ENCODE data around the gene FOXR2.

The FOXR2 gene, protein sequence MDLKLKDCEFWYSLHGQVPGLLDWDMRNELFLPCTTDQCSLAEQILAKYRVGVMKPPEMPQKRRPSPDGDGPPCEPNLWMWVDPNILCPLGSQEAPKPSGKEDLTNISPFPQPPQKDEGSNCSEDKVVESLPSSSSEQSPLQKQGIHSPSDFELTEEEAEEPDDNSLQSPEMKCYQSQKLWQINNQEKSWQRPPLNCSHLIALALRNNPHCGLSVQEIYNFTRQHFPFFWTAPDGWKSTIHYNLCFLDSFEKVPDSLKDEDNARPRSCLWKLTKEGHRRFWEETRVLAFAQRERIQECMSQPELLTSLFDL

GRCh38 chrX:55623100-55623499 is at the start of gene FOXR2:
Gene FOXR2, plus strand, starts transcription at chrX:55623400. Its CDS starts 312 bp downstream, at chrX:55623712.
- DNase-seq (ENCODE audit: low read depth in 2 of 2): no peak

GRCh38 chrX:55579115-55579514 is 44.1 kb upstream of the FOXR2 start:
- DNase-seq (ENCODE audit: low read depth in 2 of 2): no peak

- DNase-seq (ENCODE audit: low read depth in 2 of 2): no peak
Measured at GRCh38 chrX:55582447-55582846, 40.8 kb upstream of the FOXR2 start.

DNA sequence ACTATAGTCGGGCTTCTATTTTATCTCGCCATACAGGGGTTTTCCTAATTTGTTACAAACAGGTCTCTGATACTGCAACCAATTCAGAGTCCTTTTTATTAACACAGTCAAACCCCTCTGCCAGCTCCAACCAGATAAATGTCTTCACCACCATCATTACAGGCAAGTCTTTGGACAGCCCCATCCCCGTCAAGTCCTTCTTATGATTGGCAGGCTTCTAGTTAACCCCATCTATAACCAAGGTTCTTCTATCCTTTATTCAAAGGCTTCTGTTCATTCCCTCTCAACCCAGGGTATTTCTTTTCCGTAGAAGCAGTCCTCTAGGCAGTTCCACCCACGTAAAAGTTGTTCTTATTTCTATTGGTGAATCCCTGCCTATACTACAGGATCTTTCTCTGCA is 29.9 kb upstream of the FOXR2 start:
- DNase-seq (ENCODE audit: low read depth in 2 of 2): no peak

DNA sequence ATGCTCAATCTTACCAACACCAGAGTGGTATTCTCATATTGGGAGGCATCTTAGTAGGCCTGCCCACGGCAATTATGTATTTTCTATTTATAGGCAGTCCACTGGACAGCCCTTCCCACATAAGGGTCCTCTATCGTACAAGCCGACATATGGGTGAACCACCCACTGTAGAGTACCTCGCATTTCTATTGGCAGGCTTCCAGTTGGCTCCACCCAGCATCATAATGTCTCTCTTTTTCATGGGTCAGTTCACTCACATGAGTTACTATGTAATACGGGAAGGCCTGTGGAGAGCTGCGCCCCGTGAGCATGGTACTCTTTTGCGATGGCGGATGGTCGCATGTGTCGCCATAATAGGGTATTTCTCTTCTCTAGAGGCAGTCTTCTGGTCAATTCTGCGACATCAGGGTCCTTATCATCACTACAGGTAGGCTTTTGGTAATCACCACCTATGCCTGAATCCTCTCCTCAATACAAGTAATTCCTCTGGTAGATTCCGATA is 29.4 kb upstream of the FOXR2 start:
- DNase-seq (ENCODE audit: low read depth in 2 of 2): no peak

GRCh38 chrX:55598333-55598732 is 24.9 kb upstream of the FOXR2 start:
- DNase-seq (ENCODE audit: low read depth in 2 of 2): no peak

- no peak for DNase-seq (ENCODE audit: low read depth in 2 of 2)
Measured at GRCh38 chrX:55619547-55619946, 3.7 kb upstream of the FOXR2 start.

DNA sequence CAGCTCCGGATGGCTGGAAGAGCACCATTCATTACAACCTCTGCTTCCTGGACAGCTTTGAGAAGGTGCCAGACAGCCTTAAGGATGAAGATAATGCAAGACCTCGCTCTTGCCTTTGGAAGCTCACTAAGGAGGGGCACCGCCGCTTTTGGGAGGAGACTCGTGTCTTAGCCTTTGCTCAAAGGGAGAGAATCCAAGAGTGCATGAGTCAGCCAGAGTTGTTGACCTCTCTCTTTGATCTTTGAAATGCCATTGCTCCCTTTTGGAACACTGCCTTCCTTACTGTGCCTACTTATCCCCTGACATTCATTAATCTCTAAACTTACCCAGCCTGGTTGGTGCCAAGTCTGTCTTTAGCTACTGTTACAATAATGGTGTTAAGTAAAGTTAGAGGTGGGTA is 1.2 kb downstream of the FOXR2 start:
- no peak for DNase-seq (ENCODE audit: low read depth in 2 of 2)

DNA sequence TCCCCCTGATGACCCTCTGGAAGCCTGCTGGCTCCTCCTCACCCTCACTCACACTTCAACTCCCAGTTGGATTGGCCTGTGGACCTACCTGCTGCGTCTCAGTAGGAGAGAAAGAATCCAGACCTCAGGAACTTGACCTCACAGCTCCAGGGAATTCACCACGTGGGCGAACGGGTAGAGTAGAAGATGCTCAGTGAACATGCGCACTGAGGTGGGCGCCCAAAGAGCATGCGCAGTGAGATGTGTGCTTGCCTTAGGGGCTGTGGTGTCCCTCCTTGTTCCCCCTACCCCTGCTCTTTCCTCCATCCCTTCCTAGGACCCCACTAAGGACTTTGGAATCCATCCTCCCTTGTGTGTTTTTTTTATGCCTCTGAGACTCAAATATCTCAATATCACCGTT is 12.9 kb downstream of the FOXR2 start:
- DNase-seq (ENCODE audit: low read depth in 2 of 2): no peak

DNA sequence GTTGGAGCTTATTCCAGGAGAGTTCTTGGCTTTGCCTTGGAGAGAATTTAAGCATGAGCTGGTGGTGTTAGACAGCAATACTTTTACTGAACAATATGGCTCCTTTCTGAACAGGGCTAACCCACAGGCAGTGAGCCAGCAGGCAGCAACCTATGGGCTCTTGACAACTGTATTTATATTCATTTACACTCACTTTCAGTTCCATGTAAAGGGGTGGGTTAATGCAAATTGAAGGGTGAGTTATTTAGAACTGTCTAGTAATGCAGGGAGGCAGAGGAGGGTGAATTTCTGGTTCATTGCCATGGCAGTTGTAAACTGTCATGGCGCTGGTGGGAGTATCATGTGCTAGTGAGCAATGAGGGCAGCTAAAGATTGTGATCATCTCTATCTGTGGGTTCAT is 15.7 kb downstream of the FOXR2 start:
- no peak for DNase-seq (ENCODE audit: low read depth in 2 of 2)

DNA sequence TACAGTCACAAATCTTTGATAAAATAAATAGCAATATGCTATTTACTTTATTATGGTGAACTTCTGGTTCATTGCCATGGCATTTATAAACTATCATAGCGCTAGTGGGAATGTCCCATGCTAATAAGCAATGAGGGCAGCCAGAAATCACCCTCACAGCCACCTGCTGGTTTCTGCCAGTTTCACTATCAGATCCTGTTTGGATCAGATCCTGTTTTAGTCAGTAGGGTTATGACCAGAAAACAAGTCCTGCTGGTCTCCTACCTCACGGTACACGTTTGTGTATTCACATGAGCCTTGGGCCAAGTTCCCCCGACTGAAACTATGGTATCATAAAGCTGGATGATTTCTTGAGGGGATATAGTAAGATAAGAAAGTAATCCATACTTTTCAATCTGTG is 17.7 kb downstream of the FOXR2 start:
- DNase-seq (ENCODE audit: low read depth in 2 of 2): no peak

DNA sequence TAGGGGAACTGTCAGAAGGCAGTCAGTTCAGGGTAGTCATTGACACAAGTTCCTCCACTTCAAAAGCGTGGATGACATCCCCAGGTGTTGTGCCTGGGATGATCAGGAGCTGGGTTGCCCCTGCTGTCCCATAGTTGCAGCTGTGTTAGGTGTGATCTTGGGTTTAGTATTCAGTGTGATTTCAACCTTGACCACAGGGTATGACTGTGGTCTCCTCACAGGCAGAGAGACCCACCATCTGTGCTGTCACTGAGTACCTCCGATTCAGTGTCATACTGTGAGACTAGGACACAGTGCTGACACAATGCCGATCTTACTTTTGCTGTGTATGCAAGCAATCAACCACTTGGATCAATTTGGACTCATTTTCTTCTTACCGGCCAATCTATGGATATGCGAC is 25.2 kb downstream of the FOXR2 start:
- no peak for DNase-seq (ENCODE audit: low read depth in 2 of 2)

- DNase-seq (ENCODE audit: low read depth in 2 of 2): no peak
Measured at GRCh38 chrX:55659931-55660330, 36.7 kb downstream of the FOXR2 start.

DNA sequence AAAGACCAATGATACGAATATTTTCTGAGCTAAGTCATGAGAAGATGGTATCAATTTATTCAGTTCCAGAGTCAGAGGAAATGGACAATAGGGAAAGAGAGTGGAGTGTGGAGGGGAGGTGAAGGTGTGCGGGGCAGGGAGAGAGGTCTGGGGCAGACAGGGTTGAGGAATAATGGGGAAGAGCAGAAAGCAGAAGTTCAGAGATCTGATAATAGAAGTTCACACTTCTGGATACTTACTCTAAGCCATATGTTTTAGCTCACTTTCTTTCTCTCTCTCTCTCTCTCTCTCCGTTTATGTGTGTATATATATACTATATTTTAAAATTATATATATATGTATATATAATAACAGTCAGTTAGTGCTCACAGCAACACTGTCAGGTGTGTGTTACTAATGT is 40.4 kb downstream of the FOXR2 start:
- no peak for DNase-seq (ENCODE audit: low read depth in 2 of 2)

GRCh38 chrX:55668084-55668483 is 44.9 kb downstream of the FOXR2 start:
- no peak for DNase-seq (ENCODE audit: low read depth in 2 of 2)

Data from stimulated activated CD8-positive, alpha-beta memory T cell treated with anti-CD3 and anti-CD28 coated beads, Interleukin-7, amount 100 ng/mL, for 4 hours (primary cell).